ENCODE results near the gene AKAP13.

DNA sequence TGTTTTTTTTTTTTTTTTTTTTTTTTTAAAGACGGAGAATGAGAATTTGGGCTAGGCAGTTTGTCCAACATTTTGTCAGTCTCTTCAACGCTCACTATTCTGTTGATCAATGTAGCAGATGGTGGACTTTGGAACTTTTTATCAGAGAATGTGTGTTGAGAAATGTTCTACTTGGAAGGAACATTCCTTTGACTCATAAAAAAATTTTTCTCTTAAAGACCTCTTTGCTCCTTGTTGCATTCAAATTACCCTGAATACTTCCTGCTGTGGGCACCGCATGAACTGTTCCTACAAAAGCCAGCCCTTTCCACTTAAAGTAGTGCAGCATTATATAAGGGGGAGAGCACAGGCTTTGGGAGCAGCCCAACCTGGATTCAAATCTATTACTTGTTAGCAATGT, 182.9 kb downstream of the AKAP13 start:
- TF ChIP-seq, protein P1, sequence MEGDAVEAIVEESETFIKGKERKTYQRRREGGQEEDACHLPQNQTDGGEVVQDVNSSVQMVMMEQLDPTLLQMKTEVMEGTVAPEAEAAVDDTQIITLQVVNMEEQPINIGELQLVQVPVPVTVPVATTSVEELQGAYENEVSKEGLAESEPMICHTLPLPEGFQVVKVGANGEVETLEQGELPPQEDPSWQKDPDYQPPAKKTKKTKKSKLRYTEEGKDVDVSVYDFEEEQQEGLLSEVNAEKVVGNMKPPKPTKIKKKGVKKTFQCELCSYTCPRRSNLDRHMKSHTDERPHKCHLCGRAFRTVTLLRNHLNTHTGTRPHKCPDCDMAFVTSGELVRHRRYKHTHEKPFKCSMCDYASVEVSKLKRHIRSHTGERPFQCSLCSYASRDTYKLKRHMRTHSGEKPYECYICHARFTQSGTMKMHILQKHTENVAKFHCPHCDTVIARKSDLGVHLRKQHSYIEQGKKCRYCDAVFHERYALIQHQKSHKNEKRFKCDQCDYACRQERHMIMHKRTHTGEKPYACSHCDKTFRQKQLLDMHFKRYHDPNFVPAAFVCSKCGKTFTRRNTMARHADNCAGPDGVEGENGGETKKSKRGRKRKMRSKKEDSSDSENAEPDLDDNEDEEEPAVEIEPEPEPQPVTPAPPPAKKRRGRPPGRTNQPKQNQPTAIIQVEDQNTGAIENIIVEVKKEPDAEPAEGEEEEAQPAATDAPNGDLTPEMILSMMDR (IDR thresholded peaks at IDR 0.05), result no peak
- TF ChIP-seq ZFX (IDR thresholded peaks at IDR 0.05; ENCODE audit: borderline replicate concordance), result no peak

All from 22Rv1 (cell line).